ENCODE results near the gene ILKAP.
A peak's percentile ranks its signal among the peaks of the same experiment; 100 is the strongest.

ILKAP gene

GRCh38 chr2:238203973-238204683 lies 633 bp upstream of the ILKAP start:
- peaks cover 32% of the 10 kb centered on the region for H3K79me2 ChIP-seq
- peak overlapping the region; percentile 83 for H2AFZ ChIP-seq
- peaks cover 8% of the 10 kb centered on the region for H3K4me1 ChIP-seq
- H3K9ac ChIP-seq = no peak overlapping the region
- peak overlapping the region; percentile 58 for H3K27ac ChIP-seq
- peak overlapping the region; percentile 50 for H3K4me3 ChIP-seq (ENCODE audit: low read depth, low read length)
- peak overlapping the region; percentile 69 for H3K4me2 ChIP-seq (ENCODE audit: low read length)
- no peaks in the 10 kb centered on the region for H3K36me3 ChIP-seq (ENCODE audit: control insufficient read depth, insufficient read depth, low read length)
- no peaks in the 10 kb centered on the region for H3K9me3 ChIP-seq (ENCODE audit: control insufficient read depth, low read length)
- no peak for TF ChIP-seq CTCF (IDR thresholded peaks at IDR 0.05)
- H3K27me3 ChIP-seq (ENCODE audit: control insufficient read depth, insufficient read depth, low read length) = no peaks in the 10 kb centered on the region

- no peaks in the 10 kb centered on the region for H3K36me3 ChIP-seq (ENCODE audit: control insufficient read depth, insufficient read depth, low read length)
- no peaks in the 10 kb centered on the region for H3K27me3 ChIP-seq (ENCODE audit: control insufficient read depth, insufficient read depth, low read length)
- peaks cover 8% of the 10 kb centered on the region for H3K4me1 ChIP-seq
- H3K4me2 ChIP-seq (ENCODE audit: low read length) = peak overlapping the region; percentile 61
- H3K9me3 ChIP-seq (ENCODE audit: control insufficient read depth, low read length) = no peaks in the 10 kb centered on the region
- no peak for TF ChIP-seq CTCF (IDR thresholded peaks at IDR 0.05)
- H3K4me3 ChIP-seq (ENCODE audit: low read depth, low read length) = peak overlapping the region; percentile 66
- peak overlapping the region; percentile 14 for H3K9ac ChIP-seq
- H2AFZ ChIP-seq = no peak overlapping the region
- H3K27ac ChIP-seq = peak overlapping the region; percentile 53
- H3K79me2 ChIP-seq = peaks cover 48% of the 10 kb centered on the region
Measured at GRCh38 chr2:238202326-238203093, 985 bp downstream of the ILKAP start.

- no peaks in the 10 kb centered on the region for H3K27me3 ChIP-seq (ENCODE audit: control insufficient read depth, insufficient read depth, low read length)
- H3K9ac ChIP-seq = no peak overlapping the region
- no peaks in the 10 kb centered on the region for H3K4me1 ChIP-seq
- H3K9me3 ChIP-seq (ENCODE audit: control insufficient read depth, low read length) = no peaks in the 10 kb centered on the region
- H3K79me2 ChIP-seq = peaks cover 11% of the 10 kb centered on the region
- no peaks in the 10 kb centered on the region for H3K36me3 ChIP-seq (ENCODE audit: control insufficient read depth, insufficient read depth, low read length)
- H3K4me2 ChIP-seq (ENCODE audit: low read length) = no peak overlapping the region
- H3K27ac ChIP-seq = no peak overlapping the region
- no peak for TF ChIP-seq CTCF (IDR thresholded peaks at IDR 0.05)
- H2AFZ ChIP-seq = no peak overlapping the region
- no peak overlapping the region for H3K4me3 ChIP-seq (ENCODE audit: low read depth, low read length)
Measured at GRCh38 chr2:238190445-238190844, 13.1 kb downstream of the ILKAP start.

- H3K36me3 ChIP-seq (ENCODE audit: control insufficient read depth, insufficient read depth, low read length) = no peaks in the 10 kb centered on the region
- peaks cover 6% of the 10 kb centered on the region for H3K4me1 ChIP-seq
- H3K4me2 ChIP-seq (ENCODE audit: low read length) = no peak overlapping the region
Measured at GRCh38 chr2:238187618-238188548, 15.6 kb downstream of the ILKAP start.

More at GRCh38 chr2:238187618-238188548, 15.6 kb downstream of the ILKAP start:
- Histone ChIP-seq H3K4me3 (ENCODE audit: low read depth, low read length) (no peak overlapping the region), H3K27ac (no peak overlapping the region), H2AFZ (no peak overlapping the region), H3K79me2 (peaks cover 5% of the 10 kb centered on the region), H3K9me3 (ENCODE audit: control insufficient read depth, low read length) (no peaks in the 10 kb centered on the region), H3K27me3 (ENCODE audit: control insufficient read depth, insufficient read depth, low read length) (no peaks in the 10 kb centered on the region), H3K9ac (no peak overlapping the region)
- TF ChIP-seq CTCF (IDR thresholded peaks at IDR 0.05) = no peak
